ENCODE results near the gene VSTM4.

Gene VSTM4

GRCh38 chr10:49132362-49132737 lies 17.0 kb upstream of the VSTM4 start:
- no peaks in the 10 kb centered on the region for H3K36me3 ChIP-seq
- H3K4me1 ChIP-seq = peaks cover 0 to 16% (median 3%) of the 10 kb centered on the region in 4 donors
- no peak for DNase-seq
- H3K27ac ChIP-seq = no peak overlapping the region
- TF ChIP-seq, protein P1, sequence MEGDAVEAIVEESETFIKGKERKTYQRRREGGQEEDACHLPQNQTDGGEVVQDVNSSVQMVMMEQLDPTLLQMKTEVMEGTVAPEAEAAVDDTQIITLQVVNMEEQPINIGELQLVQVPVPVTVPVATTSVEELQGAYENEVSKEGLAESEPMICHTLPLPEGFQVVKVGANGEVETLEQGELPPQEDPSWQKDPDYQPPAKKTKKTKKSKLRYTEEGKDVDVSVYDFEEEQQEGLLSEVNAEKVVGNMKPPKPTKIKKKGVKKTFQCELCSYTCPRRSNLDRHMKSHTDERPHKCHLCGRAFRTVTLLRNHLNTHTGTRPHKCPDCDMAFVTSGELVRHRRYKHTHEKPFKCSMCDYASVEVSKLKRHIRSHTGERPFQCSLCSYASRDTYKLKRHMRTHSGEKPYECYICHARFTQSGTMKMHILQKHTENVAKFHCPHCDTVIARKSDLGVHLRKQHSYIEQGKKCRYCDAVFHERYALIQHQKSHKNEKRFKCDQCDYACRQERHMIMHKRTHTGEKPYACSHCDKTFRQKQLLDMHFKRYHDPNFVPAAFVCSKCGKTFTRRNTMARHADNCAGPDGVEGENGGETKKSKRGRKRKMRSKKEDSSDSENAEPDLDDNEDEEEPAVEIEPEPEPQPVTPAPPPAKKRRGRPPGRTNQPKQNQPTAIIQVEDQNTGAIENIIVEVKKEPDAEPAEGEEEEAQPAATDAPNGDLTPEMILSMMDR (IDR thresholded peaks at IDR 0.05) = no peak
- H3K4me3 ChIP-seq = no peak overlapping the region
- intact Hi-C loops (cut with DNase I; ENCODE audit: low total_unique reads) = no loop called here
- H3K27me3 ChIP-seq = no peaks in the 10 kb centered on the region
- no peaks in the 10 kb centered on the region for H3K9me3 ChIP-seq

DNA sequence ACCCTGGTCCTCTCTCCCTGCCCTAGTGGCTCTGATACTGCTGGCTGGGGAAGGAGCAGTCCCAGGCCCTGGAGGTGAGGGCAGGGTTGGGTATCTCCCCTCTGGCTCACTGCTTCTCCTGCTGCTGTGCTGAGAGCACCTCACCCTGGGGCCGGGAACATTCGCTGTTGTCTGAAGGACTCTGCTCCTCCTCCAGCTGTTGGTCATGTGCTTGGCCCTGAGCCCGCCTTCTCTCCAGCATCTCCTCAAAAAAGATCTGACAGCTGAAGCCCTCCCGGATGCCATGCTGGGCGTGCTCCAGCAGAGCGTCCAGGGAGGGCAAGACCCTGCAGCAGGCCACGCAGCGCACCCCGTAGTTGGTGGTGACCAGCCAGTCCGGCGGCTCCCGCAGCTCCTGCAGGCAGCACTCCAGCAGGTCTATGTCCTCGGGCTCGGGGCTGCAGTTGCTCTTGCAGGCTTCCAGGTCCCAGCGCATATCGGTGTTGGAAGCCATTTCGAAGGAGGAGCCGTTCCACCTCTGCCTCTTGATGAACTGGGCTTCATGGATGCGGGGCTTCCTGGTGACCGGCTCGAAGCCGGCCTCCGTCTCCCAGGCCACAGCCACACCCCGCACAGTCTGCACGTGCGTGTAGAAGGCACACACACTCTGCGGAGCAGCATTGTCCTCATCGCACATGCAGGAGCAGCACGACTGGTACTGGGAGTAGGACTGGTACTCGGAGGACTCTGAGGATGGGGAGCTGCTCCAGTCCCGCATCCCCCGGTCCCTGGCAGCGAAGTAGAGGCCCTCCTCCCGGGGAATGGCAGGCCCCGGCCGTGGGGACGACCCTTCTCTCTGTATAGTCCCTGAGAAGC lies 16.4 kb upstream of the VSTM4 start:
- no peak overlapping the region for H3K27ac ChIP-seq
- TF ChIP-seq, protein P1 (IDR thresholded peaks at IDR 0.05) = no peak
- DNase-seq = no peak
- H3K36me3 ChIP-seq = no peaks in the 10 kb centered on the region
- H3K4me1 ChIP-seq = peaks cover 0 to 16% (median 3%) of the 10 kb centered on the region in 4 donors
- no peak overlapping the region for H3K4me3 ChIP-seq
- H3K9me3 ChIP-seq = no peaks in the 10 kb centered on the region
- no peaks in the 10 kb centered on the region for H3K27me3 ChIP-seq
- intact Hi-C loops (cut with DNase I; ENCODE audit: low total_unique reads) = no loop called here

DNA sequence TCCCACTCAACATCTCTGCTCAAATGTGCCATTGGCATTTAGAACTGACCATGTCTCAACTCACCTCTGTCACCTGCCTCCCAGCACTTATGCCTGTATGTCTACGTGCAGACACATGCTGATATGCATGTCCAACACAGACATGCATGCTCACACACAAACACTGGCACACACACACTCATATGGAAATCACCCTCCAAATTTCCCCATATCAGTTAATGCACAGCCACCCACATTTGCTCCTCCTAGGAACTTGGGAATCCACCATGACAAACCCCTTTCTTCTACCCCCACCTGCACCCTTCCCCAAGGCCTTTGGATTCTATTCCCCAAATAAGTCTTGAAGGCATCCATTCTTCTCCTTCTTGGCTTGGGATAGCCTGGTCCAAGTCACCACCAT lies 14.1 kb upstream of the VSTM4 start:
- H3K27ac ChIP-seq = no peak overlapping the region
- H3K27me3 ChIP-seq = no peaks in the 10 kb centered on the region
- H3K36me3 ChIP-seq = no peaks in the 10 kb centered on the region
- TF ChIP-seq, protein P1 (IDR thresholded peaks at IDR 0.05) = no peak
- H3K9me3 ChIP-seq = no peaks in the 10 kb centered on the region
- DNase-seq = no peak
- H3K4me1 ChIP-seq = no peaks in the 10 kb centered on the region
- intact Hi-C loops (cut with DNase I; ENCODE audit: low total_unique reads) = no loop called here
- no peak overlapping the region for H3K4me3 ChIP-seq

GRCh38 chr10:49128854-49129253 lies 13.5 kb upstream of the VSTM4 start:
- no peaks in the 10 kb centered on the region for H3K4me1 ChIP-seq
- intact Hi-C loops (cut with DNase I; ENCODE audit: low total_unique reads) = no loop called here
- no peak overlapping the region for H3K4me3 ChIP-seq
- TF ChIP-seq, protein P1 (IDR thresholded peaks at IDR 0.05) = no peak
- DNase-seq = no peak
- no peaks in the 10 kb centered on the region for H3K9me3 ChIP-seq
- no peak overlapping the region for H3K27ac ChIP-seq
- no peaks in the 10 kb centered on the region for H3K36me3 ChIP-seq
- no peaks in the 10 kb centered on the region for H3K27me3 ChIP-seq

DNA sequence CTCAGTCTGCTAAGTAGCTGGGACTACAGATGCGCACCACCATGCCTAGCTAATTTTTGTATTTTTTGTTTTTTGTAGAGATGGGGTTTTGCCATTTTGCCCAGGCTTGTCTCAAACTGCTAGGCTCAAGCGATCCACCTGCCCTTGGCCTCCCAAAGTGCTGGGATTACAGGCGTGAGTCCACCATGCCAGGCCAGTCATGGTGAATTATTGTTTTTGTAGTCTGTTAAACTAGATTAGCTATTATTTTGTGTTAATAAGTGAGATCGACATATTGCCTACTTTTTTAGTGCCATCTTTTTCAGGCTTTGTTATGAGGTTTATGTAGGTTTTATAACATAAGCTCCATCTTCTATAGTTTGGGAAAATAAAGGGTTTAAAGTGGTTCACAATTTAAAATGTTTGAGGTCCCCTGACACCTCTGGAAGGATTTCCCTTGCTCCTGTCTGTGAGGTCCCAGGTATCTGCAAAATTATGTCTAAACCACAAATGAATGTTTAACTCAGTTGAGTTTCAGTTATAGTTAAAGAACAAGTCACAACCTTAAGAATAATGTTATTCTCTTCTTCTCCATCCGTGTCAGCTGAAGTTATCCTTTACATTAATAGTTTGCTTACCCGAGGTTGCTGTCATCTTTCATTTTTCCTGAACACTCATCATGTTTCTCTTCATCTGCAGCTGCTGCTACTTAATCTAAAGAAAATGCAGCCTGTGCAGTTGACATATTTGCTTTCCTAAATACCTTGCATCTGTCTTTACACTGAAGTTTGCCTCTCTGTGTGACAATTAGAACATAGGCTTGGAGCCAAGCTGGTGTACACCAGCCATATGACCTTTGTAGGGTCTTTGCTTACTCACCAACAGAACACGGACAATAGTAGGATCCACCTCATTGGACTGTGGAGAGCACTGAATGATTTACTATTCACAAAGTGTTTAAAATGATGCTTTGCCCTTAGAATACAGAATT lies 8.9 kb upstream of the VSTM4 start:
- Histone ChIP-seq H3K4me3 (no peak overlapping the region), H3K27me3 (no peaks in the 10 kb centered on the region), H3K4me1 (no peaks in the 10 kb centered on the region), H3K36me3 (no peaks in the 10 kb centered on the region), H3K9me3 (no peaks in the 10 kb centered on the region), H3K27ac (no peak overlapping the region)
- no peak for DNase-seq
- TF ChIP-seq, protein P1 (IDR thresholded peaks at IDR 0.05) = no peak
- intact Hi-C loops (cut with DNase I; ENCODE audit: low total_unique reads) = no loop called here

All from tibial artery (tissue), 4 donors.